ENCODE measurements around the gene SOS1.

DNA sequence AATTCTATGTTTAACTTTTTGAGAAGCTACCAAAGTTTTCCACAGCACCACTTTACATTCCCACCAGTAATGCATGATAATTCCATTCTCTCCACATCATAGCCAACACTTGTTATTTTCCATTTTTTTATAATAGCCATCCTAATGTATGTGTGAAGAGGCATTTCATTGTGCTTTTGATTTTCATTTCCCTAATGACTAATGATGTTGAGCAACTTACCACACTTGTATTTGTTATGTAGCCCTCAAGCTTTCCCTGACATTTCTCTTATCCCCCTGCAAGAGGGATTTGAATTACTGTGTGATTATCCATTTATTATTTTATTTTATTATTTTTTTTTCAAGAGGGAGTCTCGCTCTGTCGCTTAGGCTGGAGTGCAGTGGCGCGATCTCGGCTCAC is 23.6 kb upstream of the SOS1 start:
- TF ChIP-seq POLR2A (IDR thresholded peaks at IDR 0.05; ENCODE audit: low read depth, low read length) (no peak), POLR2AphosphoS5 (IDR thresholded peaks at IDR 0.05; ENCODE audit: low read depth, low read length) (no peak), POU2F2 (IDR thresholded peaks at IDR 0.05; ENCODE audit: low read depth, low read length) (no peak)
